H1 (cell line): Measurements from ENCODE around the gene NOTCH4.
"Not testable (repeated sequence)": the region's sequence is repeated elsewhere in the genome, so short reads cannot be mapped to it uniquely, and the experiment has no call there.

Source experiments
- ASH2L ChIP-seq: fragments of 200-600, 300-600 bp; sonication (generic); IDR thresholded peaks from one replicate; pipeline ENCODE4 v1.7.1; 2017; ENCODE audit warnings: low read length
- CHD1 ChIP-seq: IDR thresholded peaks from 2 replicates; pipeline ENCODE4 v1.6.1; 2012; ENCODE audit warnings: low read depth, low read length, improper control_type of control experiment
- CHD2 ChIP-seq: IDR thresholded peaks from 2 replicates; pipeline ENCODE4 v1.6.1; 2012; ENCODE audit warnings: low read length, improper control_type of control experiment
- EGR1 ChIP-seq: IDR thresholded peaks from 2 replicates; pipeline ENCODE4 v1.6.1; 2011; ENCODE audit warnings: low read depth, low read length, borderline replicate concordance
- POLR2A ChIP-seq, 2 experiments: IDR thresholded peaks; 1 replicate in 1 of 2; 2 replicates in 1 of 2; pipeline ENCODE4 v1.6.1; 2011; ENCODE audit warnings: low read depth in 2 of 2, low read length in 2 of 2, mild to moderate bottlenecking in 2 of 2; ENCODE audit errors: control extremely low read depth in 1 of 2
- POLR2AphosphoS5 ChIP-seq: IDR thresholded peaks from 2 replicates; pipeline ENCODE4 v1.6.1; 2011; ENCODE audit warnings: low read depth, low read length
- RNF2 ChIP-seq: fragments of 200-900, 300-1000 bp; sonication (generic); IDR thresholded peaks from 2 replicates; pipeline ENCODE4 v1.7.1; 2016; ENCODE audit warnings: borderline replicate concordance, low read depth, mild to moderate bottlenecking, antibody characterized with exemption, low read length; ENCODE audit not compliant: poor library complexity, severe bottlenecking; ENCODE audit errors: missing control alignments
- SIN3A ChIP-seq, 2 experiments: IDR thresholded peaks in 1 of 2; conservative IDR thresholded peaks in 1 of 2; 2 replicates each; pipeline ENCODE4 v1.6.1; 2011 to 2012; ENCODE audit warnings: low read length in 2 of 2, improper control_type of control experiment in 1 of 2, low read depth in 1 of 2, mild to moderate bottlenecking in 1 of 2
- SP4 ChIP-seq: IDR thresholded peaks from 2 replicates; pipeline ENCODE4 v1.6.1; 2012; ENCODE audit warnings: low read length, inconsistent platforms
- TCF12 ChIP-seq: IDR thresholded peaks from 2 replicates; pipeline ENCODE4 v1.6.1; 2011; ENCODE audit warnings: low read depth, mild to moderate bottlenecking, low read length
- TF ChIP-seq, protein P1 (sequence below), 3 experiments: IDR thresholded peaks; 1 replicate in 2 of 3; 2 replicates in 1 of 3; pipeline versions ENCODE4 v1.5.1 to v1.6.1; 2011; ENCODE audit warnings: low read length in 3 of 3, mild to moderate bottlenecking in 3 of 3, inconsistent platforms in 2 of 3, low read depth in 1 of 3, moderate library complexity in 1 of 3; ENCODE audit not compliant: insufficient read depth in 1 of 3; ENCODE audit errors: control extremely low read depth in 1 of 3

DNA sequence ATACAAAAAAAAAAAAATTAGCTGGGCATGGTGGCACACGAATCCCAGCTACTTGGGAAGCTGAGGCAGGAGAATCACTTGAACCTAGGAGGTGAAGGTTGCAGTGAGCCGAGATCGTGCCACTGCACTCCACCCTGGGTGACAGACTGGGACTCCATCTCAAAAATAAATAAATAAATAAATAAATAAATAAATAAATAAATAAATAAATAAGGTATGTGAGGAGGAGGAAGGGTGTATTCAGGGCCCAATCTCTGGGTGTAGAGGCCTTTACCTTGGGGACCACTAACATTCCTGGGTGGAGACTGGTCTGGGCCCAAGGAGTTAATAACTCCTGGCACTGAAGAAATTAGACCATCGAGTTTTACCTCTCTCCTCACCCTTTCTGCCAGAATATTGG is 12.4 kb downstream of the NOTCH4 start:
- TF ChIP-seq RNF2; POLR2AphosphoS5; ASH2L; POLR2A (IDR thresholded peaks at IDR 0.05; ENCODE audit: control extremely low read depth in 1 of 2, low read depth in 2 of 2, low read length in 2 of 2); EGR1; SIN3A (conservative IDR thresholded peaks at IDR 0.05 in 1 of 2, IDR thresholded peaks at IDR 0.05 in 1 of 2; ENCODE audit: low read depth in 1 of 2, low read length in 2 of 2); TCF12; CHD1; SP4; CHD2: not testable (repeated sequence)
- TF ChIP-seq, protein P1, sequence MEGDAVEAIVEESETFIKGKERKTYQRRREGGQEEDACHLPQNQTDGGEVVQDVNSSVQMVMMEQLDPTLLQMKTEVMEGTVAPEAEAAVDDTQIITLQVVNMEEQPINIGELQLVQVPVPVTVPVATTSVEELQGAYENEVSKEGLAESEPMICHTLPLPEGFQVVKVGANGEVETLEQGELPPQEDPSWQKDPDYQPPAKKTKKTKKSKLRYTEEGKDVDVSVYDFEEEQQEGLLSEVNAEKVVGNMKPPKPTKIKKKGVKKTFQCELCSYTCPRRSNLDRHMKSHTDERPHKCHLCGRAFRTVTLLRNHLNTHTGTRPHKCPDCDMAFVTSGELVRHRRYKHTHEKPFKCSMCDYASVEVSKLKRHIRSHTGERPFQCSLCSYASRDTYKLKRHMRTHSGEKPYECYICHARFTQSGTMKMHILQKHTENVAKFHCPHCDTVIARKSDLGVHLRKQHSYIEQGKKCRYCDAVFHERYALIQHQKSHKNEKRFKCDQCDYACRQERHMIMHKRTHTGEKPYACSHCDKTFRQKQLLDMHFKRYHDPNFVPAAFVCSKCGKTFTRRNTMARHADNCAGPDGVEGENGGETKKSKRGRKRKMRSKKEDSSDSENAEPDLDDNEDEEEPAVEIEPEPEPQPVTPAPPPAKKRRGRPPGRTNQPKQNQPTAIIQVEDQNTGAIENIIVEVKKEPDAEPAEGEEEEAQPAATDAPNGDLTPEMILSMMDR (IDR thresholded peaks at IDR 0.05; ENCODE audit: control extremely low read depth in 1 of 3, insufficient read depth in 1 of 3, low read depth in 1 of 3, low read length in 3 of 3): not testable (repeated sequence)
